Osteoblast (primary cell): ENCODE data around the gene CAPN11. TPM values are rescaled to one million over a fixed set of nuclear protein-coding genes. Genes with fewer than 3 reads are reported as not detected.

Source experiments
- DNase-seq: peaks from one replicate; pipeline ENCODE4 v3.0.0; 2011; ENCODE audit warnings: low spot score, mixed read lengths; ENCODE audit not compliant: insufficient read length; ENCODE audit errors: missing footprints
- H2AFZ ChIP-seq: 2 replicates; pipeline ENCODE4 v1.6.0; 2011; ENCODE audit warnings: mild to moderate bottlenecking, low read length
- H3K27ac ChIP-seq: 2 replicates; pipeline ENCODE4 v1.5.1; 2011; ENCODE audit warnings: mild to moderate bottlenecking, low read depth, low read length, moderate library complexity
- H3K27me3 ChIP-seq: 2 replicates; pipeline ENCODE4 v1.6.0; 2012; ENCODE audit warnings: mild to moderate bottlenecking, control low read depth, inconsistent platforms, low read length, moderate library complexity; ENCODE audit not compliant: insufficient read depth
- H3K36me3 ChIP-seq: 2 replicates; pipeline ENCODE4 v1.5.1; 2011; ENCODE audit warnings: mild to moderate bottlenecking, low read length, control low read depth, moderate library complexity; ENCODE audit not compliant: insufficient read depth
- H3K4me1 ChIP-seq: 2 replicates; pipeline ENCODE4 v1.5.1; 2011; ENCODE audit warnings: mild to moderate bottlenecking, low read length, control low read depth, moderate library complexity; ENCODE audit not compliant: insufficient read depth
- H3K4me2 ChIP-seq: 2 replicates; pipeline ENCODE4 v1.6.0; 2011; ENCODE audit warnings: mild to moderate bottlenecking, low read length; ENCODE audit not compliant: insufficient read depth
- H3K4me3 ChIP-seq: fragments of 200-600 bp; sonication (generic); 3 replicates; pipeline ENCODE4 v1.5.1; 2012; ENCODE audit warnings: mild to moderate bottlenecking, low read length, inconsistent platforms; ENCODE audit not compliant: insufficient read depth
- H3K79me2 ChIP-seq: 2 replicates; pipeline ENCODE4 v1.6.0; 2012; ENCODE audit warnings: mild to moderate bottlenecking, low read length, control low read depth, inconsistent platforms; ENCODE audit not compliant: insufficient read depth
- H3K9me3 ChIP-seq: 2 replicates; pipeline ENCODE4 v1.5.1; 2011; ENCODE audit warnings: low read depth, low read length, control low read depth
- H4K20me1 ChIP-seq: 2 replicates; pipeline ENCODE4 v1.6.0; 2012; ENCODE audit warnings: mild to moderate bottlenecking, low read length, control low read depth; ENCODE audit not compliant: insufficient read depth
- CTCF ChIP-seq: IDR thresholded peaks from 2 replicates; pipeline ENCODE4 v1.5.1; 2011; ENCODE audit warnings: mild to moderate bottlenecking, low read depth, low read length, moderate library complexity; ENCODE audit errors: extremely low read depth
- total RNA-seq: library from RNA; depleted of rRNA; stranded (reverse); fragments of >200 nt; gene quantifications from 2 replicates; pipeline ENCODE4 v1.2.3, GENCODE V29; 2012

The CAPN11 gene
- total RNA-seq, 1 donor = not detected

GRCh38 chr6:44219053-44219814 is 60.6 kb downstream of the CAPN11 start:
- Histone ChIP-seq H2AFZ (peak overlapping the region; percentile 92), H3K27ac (no peak overlapping the region), H3K79me2 (no peaks in the 10 kb centered on the region), H4K20me1 (no peaks in the 10 kb centered on the region), H3K36me3 (no peaks in the 10 kb centered on the region), H3K4me1 (peaks cover 36% of the 10 kb centered on the region), H3K4me2 (peak overlapping the region; percentile 81), H3K4me3 (peak overlapping the region; percentile 70), H3K9me3 (no peaks in the 10 kb centered on the region), H3K27me3 (no peaks in the 10 kb centered on the region)
- TF ChIP-seq CTCF = no peak
- peak; percentile 94 for DNase-seq

GRCh38 chr6:44219815-44220784 is 61.5 kb downstream of the CAPN11 start:
- H3K4me2 ChIP-seq = peak overlapping the region; percentile 28
- H3K4me1 ChIP-seq = peaks cover 39% of the 10 kb centered on the region

GRCh38 chr6:44220913-44221290 is 62.3 kb downstream of the CAPN11 start:
- peaks cover 39% of the 10 kb centered on the region for H3K4me1 ChIP-seq
- no peaks in the 10 kb centered on the region for H4K20me1 ChIP-seq
- peaks cover 11% of the 10 kb centered on the region for H3K79me2 ChIP-seq
- DNase-seq = no peak
- H3K36me3 ChIP-seq = no peaks in the 10 kb centered on the region
- no peak overlapping the region for H3K27ac ChIP-seq
- H3K4me2 ChIP-seq = no peak overlapping the region
- no peak for TF ChIP-seq CTCF
- no peak overlapping the region for H3K4me3 ChIP-seq
- peak overlapping the region; percentile 73 for H2AFZ ChIP-seq
- H3K9me3 ChIP-seq = no peaks in the 10 kb centered on the region
- H3K27me3 ChIP-seq = no peaks in the 10 kb centered on the region

More at GRCh38 chr6:44219815-44220784, 61.5 kb downstream of the CAPN11 start:
- DNase-seq = no peak
- Histone ChIP-seq H4K20me1 (no peaks in the 10 kb centered on the region), H3K27ac (no peak overlapping the region), H3K27me3 (no peaks in the 10 kb centered on the region), H3K9me3 (no peaks in the 10 kb centered on the region), H3K79me2 (peaks cover 8% of the 10 kb centered on the region), H2AFZ (no peak overlapping the region), H3K36me3 (no peaks in the 10 kb centered on the region), H3K4me3 (peak overlapping the region; percentile 70)
- no peak for TF ChIP-seq CTCF
